ENCODE results near the gene RUNX1.
A peak's percentile ranks its signal among the peaks of the same experiment; 100 is the strongest.

Gene RUNX1

GRCh38 chr21:34897828-34898227, 151.3 kb downstream of the RUNX1 start:
- no peak for DNase-seq (ENCODE audit: low spot score)

GRCh38 chr21:34894401-34894800, 154.7 kb downstream of the RUNX1 start:
- no peak for DNase-seq (ENCODE audit: low spot score)

GRCh38 chr21:34892209-34892608, 156.9 kb downstream of the RUNX1 start:
- DNase-seq (ENCODE audit: low spot score), result no peak

- DNase-seq (ENCODE audit: low spot score), result no peak
Measured at GRCh38 chr21:34891613-34891943, 157.5 kb downstream of the RUNX1 start.

GRCh38 chr21:34890724-34891612, 158.1 kb downstream of the RUNX1 start:
- no peak for DNase-seq (ENCODE audit: low spot score)

GRCh38 chr21:34890470-34890723, 158.7 kb downstream of the RUNX1 start:
- DNase-seq (ENCODE audit: low spot score), result no peak

GRCh38 chr21:34889676-34890469, 159.2 kb downstream of the RUNX1 start:
- DNase-seq (ENCODE audit: low spot score), result peak; percentile 66

GRCh38 chr21:34889320-34889675, 159.8 kb downstream of the RUNX1 start:
- peak; percentile 29 for DNase-seq (ENCODE audit: low spot score)

- DNase-seq (ENCODE audit: low spot score), result peak; percentile 63
Measured at GRCh38 chr21:34888569-34889319, 160.4 kb downstream of the RUNX1 start.

- peak; percentile 83 for DNase-seq (ENCODE audit: low spot score)
Measured at GRCh38 chr21:34887725-34888568, 161.2 kb downstream of the RUNX1 start.

GRCh38 chr21:34887105-34887442, 162.0 kb downstream of the RUNX1 start:
- DNase-seq (ENCODE audit: low spot score), result no peak

- DNase-seq (ENCODE audit: low spot score), result no peak
Measured at GRCh38 chr21:34886240-34887104, 162.6 kb downstream of the RUNX1 start.

GRCh38 chr21:34885626-34886239, 163.4 kb downstream of the RUNX1 start:
- DNase-seq (ENCODE audit: low spot score), result no peak

- DNase-seq (ENCODE audit: low spot score), result no peak
Measured at GRCh38 chr21:34885125-34885524, 164.0 kb downstream of the RUNX1 start.

- no peak for DNase-seq (ENCODE audit: low spot score)
Measured at GRCh38 chr21:34884346-34884929, 164.7 kb downstream of the RUNX1 start.

GRCh38 chr21:34883491-34884271, 165.4 kb downstream of the RUNX1 start:
- DNase-seq (ENCODE audit: low spot score), result no peak

GRCh38 chr21:34882719-34883131, 166.4 kb downstream of the RUNX1 start:
- no peak for DNase-seq (ENCODE audit: low spot score)

GRCh38 chr21:34881839-34882371, 167.2 kb downstream of the RUNX1 start:
- DNase-seq (ENCODE audit: low spot score), result no peak

GRCh38 chr21:34881421-34881820, 167.7 kb downstream of the RUNX1 start:
- DNase-seq (ENCODE audit: low spot score), result no peak

Data from CD4-positive, alpha-beta T cell treated with Interleukin-6 at 100 ng/mL for 8 hours (primary cell).